ENCODE measurements around the gene KRT80.

DNA sequence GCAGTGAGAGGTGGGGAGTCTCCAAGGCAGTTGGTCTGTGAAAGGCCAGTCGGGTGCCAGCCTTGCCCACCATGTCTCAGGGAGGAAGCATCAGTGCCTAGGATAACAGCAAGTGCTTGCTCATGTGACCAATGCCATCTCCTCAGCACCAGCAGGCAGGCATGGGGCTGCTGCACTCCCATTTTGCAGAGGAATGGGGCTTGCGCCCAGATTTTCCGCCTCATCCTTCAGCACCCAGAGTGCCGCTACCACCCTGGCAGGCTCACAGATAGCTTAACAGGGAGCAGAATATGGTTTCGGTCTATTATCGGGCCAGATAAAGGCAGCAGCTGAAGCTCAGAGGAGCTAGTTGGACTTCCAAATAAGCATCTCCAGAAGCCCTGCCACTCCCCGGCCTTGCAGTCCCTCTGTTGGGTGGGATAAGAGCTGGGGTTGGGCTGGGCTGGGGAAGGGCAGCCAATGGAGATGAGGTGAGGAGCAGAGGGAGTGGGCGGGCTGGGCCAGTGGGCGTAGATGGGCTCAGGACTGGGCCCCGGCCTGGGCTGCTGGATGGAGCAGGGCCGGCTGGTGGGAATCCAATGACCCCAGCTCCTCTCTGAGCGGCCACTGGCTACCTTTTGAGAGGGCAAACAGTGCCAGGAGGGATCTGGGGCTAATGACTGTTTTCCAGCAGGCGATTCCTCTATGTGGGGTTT is 8.4 kb upstream of the KRT80 start:
- TF ChIP-seq, protein P1, sequence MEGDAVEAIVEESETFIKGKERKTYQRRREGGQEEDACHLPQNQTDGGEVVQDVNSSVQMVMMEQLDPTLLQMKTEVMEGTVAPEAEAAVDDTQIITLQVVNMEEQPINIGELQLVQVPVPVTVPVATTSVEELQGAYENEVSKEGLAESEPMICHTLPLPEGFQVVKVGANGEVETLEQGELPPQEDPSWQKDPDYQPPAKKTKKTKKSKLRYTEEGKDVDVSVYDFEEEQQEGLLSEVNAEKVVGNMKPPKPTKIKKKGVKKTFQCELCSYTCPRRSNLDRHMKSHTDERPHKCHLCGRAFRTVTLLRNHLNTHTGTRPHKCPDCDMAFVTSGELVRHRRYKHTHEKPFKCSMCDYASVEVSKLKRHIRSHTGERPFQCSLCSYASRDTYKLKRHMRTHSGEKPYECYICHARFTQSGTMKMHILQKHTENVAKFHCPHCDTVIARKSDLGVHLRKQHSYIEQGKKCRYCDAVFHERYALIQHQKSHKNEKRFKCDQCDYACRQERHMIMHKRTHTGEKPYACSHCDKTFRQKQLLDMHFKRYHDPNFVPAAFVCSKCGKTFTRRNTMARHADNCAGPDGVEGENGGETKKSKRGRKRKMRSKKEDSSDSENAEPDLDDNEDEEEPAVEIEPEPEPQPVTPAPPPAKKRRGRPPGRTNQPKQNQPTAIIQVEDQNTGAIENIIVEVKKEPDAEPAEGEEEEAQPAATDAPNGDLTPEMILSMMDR (IDR thresholded peaks at IDR 0.05 in 8 of 11, conservative IDR thresholded peaks at IDR 0.05 in 3 of 11) = no peak
- no peak for TF ChIP-seq POLR2A (IDR thresholded peaks at IDR 0.05)

All from spleen (tissue), 7 donors.